ENCODE measurements around the gene CCSAP.

The CCSAP gene

GRCh38 chr1:229283183-229283611, 59.6 kb downstream of the CCSAP start:
- DNase-seq (ENCODE audit: low spot score) = no peak
- H3K18ac ChIP-seq (ENCODE audit: low read length) = no peak overlapping the region
- no peak overlapping the region for H2BK15ac ChIP-seq (ENCODE audit: low read length)
- no peak overlapping the region for H2AK5ac ChIP-seq (ENCODE audit: low read depth, low read length)
- H2AFZ ChIP-seq (ENCODE audit: low read length) = no peak overlapping the region
- no peak overlapping the region for H2BK12ac ChIP-seq (ENCODE audit: low read length)
- no peak overlapping the region for H3K14ac ChIP-seq (ENCODE audit: low read length)
- no peak overlapping the region for H2BK5ac ChIP-seq (ENCODE audit: low read length)
- H3K27ac ChIP-seq (replicated peaks; ENCODE audit: low read length) = no peak overlapping the region
- no peaks in the 10 kb centered on the region for H3K27me3 ChIP-seq (ENCODE audit: control insufficient read depth in 3 of 3, insufficient read depth in 3 of 3, low read depth in 1 of 3, low read length in 3 of 3)
- no peak overlapping the region for H3K9ac ChIP-seq (ENCODE audit: low read depth, low read length, poor library complexity)
- H3K79me1 ChIP-seq (ENCODE audit: low read depth, low read length) = peaks cover 2% of the 10 kb centered on the region
- H2BK120ac ChIP-seq (ENCODE audit: low read depth, low read length) = no peak overlapping the region
- peaks cover 0 to 3% of the 10 kb centered on the region in 2 donors for H3K4me1 ChIP-seq (ENCODE audit: control insufficient read depth in 2 of 2, insufficient read depth in 1 of 2, low read depth in 1 of 2, low read length in 2 of 2)
- no peak overlapping the region for H4K8ac ChIP-seq (ENCODE audit: low read depth, low read length)
- H3K36me3 ChIP-seq (replicated peaks in 1 of 2; ENCODE audit: control insufficient read depth in 2 of 2, insufficient read depth in 2 of 2, low read length in 2 of 2) = peaks cover 0 to 6% of the 10 kb centered on the region in 2 donors
- H3K23ac ChIP-seq (ENCODE audit: low read depth, low read length, poor library complexity) = no peak overlapping the region
- no peak overlapping the region for H3K4me2 ChIP-seq (ENCODE audit: insufficient read depth, low read length, poor library complexity, severe bottlenecking)
- no CpG with 5 or more reads among the region's 3 CpGs for WGBS, 2 donors (ENCODE audit: extremely low coverage in 2 of 2, insufficient read length in 2 of 2, insufficient replicate concordance in 1 of 2)
- peaks cover 0 to 14% of the 10 kb centered on the region in 2 donors for H3K9me3 ChIP-seq (replicated peaks in 1 of 2; ENCODE audit: control insufficient read depth in 2 of 2, insufficient read depth in 1 of 2, low read depth in 1 of 2, low read length in 2 of 2)
- H3K4ac ChIP-seq (ENCODE audit: low read length) = no peak overlapping the region
- no peak overlapping the region for H4K91ac ChIP-seq (ENCODE audit: low read depth, low read length, poor library complexity)
- H3K4me3 ChIP-seq (ENCODE audit: low read length in 2 of 2) = no peak overlapping the region

GRCh38 chr1:229282295-229282823, 60.5 kb downstream of the CCSAP start:
- Histone ChIP-seq H2AK5ac (ENCODE audit: low read depth, low read length) (no peak overlapping the region), H3K4me3 (ENCODE audit: low read length in 2 of 2) (no peak overlapping the region), H2BK12ac (ENCODE audit: low read length) (no peak overlapping the region), H3K27me3 (ENCODE audit: control insufficient read depth in 3 of 3, insufficient read depth in 3 of 3, low read depth in 1 of 3, low read length in 3 of 3) (no peaks in the 10 kb centered on the region), H3K36me3 (replicated peaks in 1 of 2; ENCODE audit: control insufficient read depth in 2 of 2, insufficient read depth in 2 of 2, low read length in 2 of 2) (peaks cover 0 to 9% of the 10 kb centered on the region in 2 donors), H3K4ac (ENCODE audit: low read length) (no peak overlapping the region), H3K18ac (ENCODE audit: low read length) (no peak overlapping the region), H4K91ac (ENCODE audit: low read depth, low read length, poor library complexity) (no peak overlapping the region), H3K27ac (replicated peaks; ENCODE audit: low read length) (no peak overlapping the region), H2BK120ac (ENCODE audit: low read depth, low read length) (no peak overlapping the region), H3K9ac (ENCODE audit: low read depth, low read length, poor library complexity) (no peak overlapping the region), H2BK15ac (ENCODE audit: low read length) (no peak overlapping the region), H3K4me2 (ENCODE audit: insufficient read depth, low read length, poor library complexity, severe bottlenecking) (no peak overlapping the region), H3K14ac (ENCODE audit: low read length) (no peak overlapping the region), H3K9me3 (replicated peaks in 1 of 2; ENCODE audit: control insufficient read depth in 2 of 2, insufficient read depth in 1 of 2, low read depth in 1 of 2, low read length in 2 of 2) (peaks cover 0 to 14% of the 10 kb centered on the region in 2 donors), H3K23ac (ENCODE audit: low read depth, low read length, poor library complexity) (no peak overlapping the region), H2AFZ (ENCODE audit: low read length) (no peak overlapping the region), H4K8ac (ENCODE audit: low read depth, low read length) (no peak overlapping the region), H2BK5ac (ENCODE audit: low read length) (no peak overlapping the region), H3K79me1 (ENCODE audit: low read depth, low read length) (peaks cover 2% of the 10 kb centered on the region), H3K4me1 (ENCODE audit: control insufficient read depth in 2 of 2, insufficient read depth in 1 of 2, low read depth in 1 of 2, low read length in 2 of 2) (peaks cover 0 to 3% of the 10 kb centered on the region in 2 donors)
- DNase-seq (ENCODE audit: low spot score) = no peak
- no CpG with 5 or more reads among the region's 1 CpG for WGBS, 2 donors (ENCODE audit: extremely low coverage in 2 of 2, insufficient read length in 2 of 2, insufficient replicate concordance in 1 of 2)

GRCh38 chr1:229281339-229281926, 61.4 kb downstream of the CCSAP start:
- DNase-seq (ENCODE audit: low spot score) = no peak
- Histone ChIP-seq H2BK15ac (ENCODE audit: low read length) (no peak overlapping the region), H3K4me3 (ENCODE audit: low read length in 2 of 2) (no peak overlapping the region), H3K9me3 (replicated peaks in 1 of 2; ENCODE audit: control insufficient read depth in 2 of 2, insufficient read depth in 1 of 2, low read depth in 1 of 2, low read length in 2 of 2) (peaks cover 0 to 14% of the 10 kb centered on the region in 2 donors), H2AK5ac (ENCODE audit: low read depth, low read length) (no peak overlapping the region), H2AFZ (ENCODE audit: low read length) (no peak overlapping the region), H3K4me2 (ENCODE audit: insufficient read depth, low read length, poor library complexity, severe bottlenecking) (no peak overlapping the region), H4K91ac (ENCODE audit: low read depth, low read length, poor library complexity) (no peak overlapping the region), H3K18ac (ENCODE audit: low read length) (no peak overlapping the region), H3K23ac (ENCODE audit: low read depth, low read length, poor library complexity) (no peak overlapping the region), H3K36me3 (replicated peaks in 1 of 2; ENCODE audit: control insufficient read depth in 2 of 2, insufficient read depth in 2 of 2, low read length in 2 of 2) (peaks cover 1 to 9% of the 10 kb centered on the region in 2 donors), H3K9ac (ENCODE audit: low read depth, low read length, poor library complexity) (no peak overlapping the region), H3K4me1 (ENCODE audit: control insufficient read depth in 2 of 2, insufficient read depth in 1 of 2, low read depth in 1 of 2, low read length in 2 of 2) (peaks cover 0 to 3% of the 10 kb centered on the region in 2 donors), H4K8ac (ENCODE audit: low read depth, low read length) (no peak overlapping the region), H3K4ac (ENCODE audit: low read length) (no peak overlapping the region), H3K14ac (ENCODE audit: low read length) (no peak overlapping the region), H2BK120ac (ENCODE audit: low read depth, low read length) (no peak overlapping the region), H3K79me1 (ENCODE audit: low read depth, low read length) (peaks cover 2% of the 10 kb centered on the region), H2BK5ac (ENCODE audit: low read length) (no peak overlapping the region), H3K27me3 (ENCODE audit: control insufficient read depth in 3 of 3, insufficient read depth in 3 of 3, low read depth in 1 of 3, low read length in 3 of 3) (no peaks in the 10 kb centered on the region), H2BK12ac (ENCODE audit: low read length) (no peak overlapping the region), H3K27ac (replicated peaks; ENCODE audit: low read length) (no peak overlapping the region)
- WGBS, 2 donors (ENCODE audit: extremely low coverage in 2 of 2, insufficient read length in 2 of 2, insufficient replicate concordance in 1 of 2) = no CpG with 5 or more reads among the region's 1 CpG

- no peak overlapping the region for H3K23ac ChIP-seq (ENCODE audit: low read depth, low read length, poor library complexity)
- no peak overlapping the region for H2BK120ac ChIP-seq (ENCODE audit: low read depth, low read length)
- no peak overlapping the region for H4K8ac ChIP-seq (ENCODE audit: low read depth, low read length)
- no peak overlapping the region for H3K27ac ChIP-seq (replicated peaks; ENCODE audit: low read length)
- no peak overlapping the region for H2AK5ac ChIP-seq (ENCODE audit: low read depth, low read length)
- no peak overlapping the region for H2BK5ac ChIP-seq (ENCODE audit: low read length)
- no peaks in the 10 kb centered on the region for H3K27me3 ChIP-seq (ENCODE audit: control insufficient read depth in 3 of 3, insufficient read depth in 3 of 3, low read depth in 1 of 3, low read length in 3 of 3)
- no peak overlapping the region for H3K4me2 ChIP-seq (ENCODE audit: insufficient read depth, low read length, poor library complexity, severe bottlenecking)
- H4K91ac ChIP-seq (ENCODE audit: low read depth, low read length, poor library complexity) = no peak overlapping the region
- no peak for DNase-seq (ENCODE audit: low spot score)
- no peak overlapping the region for H3K18ac ChIP-seq (ENCODE audit: low read length)
- H3K9me3 ChIP-seq (replicated peaks in 1 of 2; ENCODE audit: control insufficient read depth in 2 of 2, insufficient read depth in 1 of 2, low read depth in 1 of 2, low read length in 2 of 2) = peaks cover 0 to 14% of the 10 kb centered on the region in 2 donors
- H3K14ac ChIP-seq (ENCODE audit: low read length) = no peak overlapping the region
- no CpG with 5 or more reads among the region's 3 CpGs for WGBS, 2 donors (ENCODE audit: extremely low coverage in 2 of 2, insufficient read length in 2 of 2, insufficient replicate concordance in 1 of 2)
- H3K4ac ChIP-seq (ENCODE audit: low read length) = no peak overlapping the region
- peaks cover 1 to 9% of the 10 kb centered on the region in 2 donors for H3K36me3 ChIP-seq (replicated peaks in 1 of 2; ENCODE audit: control insufficient read depth in 2 of 2, insufficient read depth in 2 of 2, low read length in 2 of 2)
- H3K4me1 ChIP-seq (ENCODE audit: control insufficient read depth in 2 of 2, insufficient read depth in 1 of 2, low read depth in 1 of 2, low read length in 2 of 2) = peaks cover 0 to 3% of the 10 kb centered on the region in 2 donors
- no peak overlapping the region for H3K9ac ChIP-seq (ENCODE audit: low read depth, low read length, poor library complexity)
- H2AFZ ChIP-seq (ENCODE audit: low read length) = no peak overlapping the region
- H3K4me3 ChIP-seq (ENCODE audit: low read length in 2 of 2) = no peak overlapping the region
- H2BK12ac ChIP-seq (ENCODE audit: low read length) = no peak overlapping the region
- no peak overlapping the region for H2BK15ac ChIP-seq (ENCODE audit: low read length)
- peaks cover 2% of the 10 kb centered on the region for H3K79me1 ChIP-seq (ENCODE audit: low read depth, low read length)
These were observed 61.9 kb downstream of the CCSAP start for GRCh38 chr1:229280921-229281320.
